Measurements from ENCODE around the gene APOA4. TPM values are rescaled to one million over a fixed set of nuclear protein-coding genes. Genes with fewer than 3 reads are reported as not detected.

The APOA4 gene
- polyA plus RNA-seq, 1 donor from 2014 or later: not detected

DNA sequence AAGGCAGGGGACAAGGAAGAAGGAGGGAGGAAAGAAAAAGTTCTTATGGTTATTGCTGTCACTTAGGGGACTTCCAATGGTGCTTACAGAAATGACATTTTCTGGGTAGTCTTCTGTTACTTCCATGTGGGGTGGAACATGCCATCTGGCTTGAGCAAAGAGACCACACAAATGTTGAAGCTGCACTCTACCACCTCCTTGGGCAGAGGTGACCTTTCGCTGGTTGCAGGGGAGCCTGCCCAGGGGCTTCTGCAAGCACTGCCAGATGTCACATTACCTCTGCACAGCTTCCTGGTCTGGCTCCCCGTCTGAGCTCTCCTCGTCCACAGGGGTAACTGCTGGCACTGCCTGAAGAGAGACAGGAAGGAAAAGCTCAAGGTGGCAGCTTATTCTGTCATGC lies 47.0 kb upstream of the APOA4 start:
- no peaks in the 10 kb centered on the region for H3K27me3 ChIP-seq (ENCODE audit: insufficient read depth, low read depth, low read length)
- no peak overlapping the region for H3K27ac ChIP-seq (ENCODE audit: low read length)
- no peaks in the 10 kb centered on the region for H3K9me3 ChIP-seq (ENCODE audit: low read length)
- H3K4me3 ChIP-seq (ENCODE audit: low read length): no peak overlapping the region
- no peak overlapping the region for H2AFZ ChIP-seq (ENCODE audit: low read depth, low read length)
- H3K4me2 ChIP-seq (ENCODE audit: low read length): no peak overlapping the region
- H3K9me2 ChIP-seq (ENCODE audit: insufficient read depth, low read length): no peaks in the 10 kb centered on the region
- H4K20me1 ChIP-seq (ENCODE audit: insufficient read depth): no peaks in the 10 kb centered on the region
- H3F3A ChIP-seq (ENCODE audit: insufficient read depth, low read length, poor library complexity, severe bottlenecking): no peaks in the 10 kb centered on the region
- H3K79me2 ChIP-seq (replicated peaks; ENCODE audit: insufficient read depth, low read length): no peaks in the 10 kb centered on the region
- peaks cover 18% of the 10 kb centered on the region for H3K36me3 ChIP-seq (ENCODE audit: insufficient read depth, low read length)
- no peak overlapping the region for H3K9ac ChIP-seq (ENCODE audit: low read length)
- TF ChIP-seq RAD21 (conservative IDR thresholded peaks at IDR 0.05) (no peak), TAF1 (IDR thresholded peaks at IDR 0.05; ENCODE audit: low read depth) (no peak), MXI1 (conservative IDR thresholded peaks at IDR 0.05; ENCODE audit: poor library complexity, severe bottlenecking) (no peak), REST (IDR thresholded peaks at IDR 0.05; ENCODE audit: borderline replicate concordance) (no peak), POLR2AphosphoS5 (IDR thresholded peaks at IDR 0.05) (no peak), EZH2 (IDR thresholded peaks at IDR 0.05; ENCODE audit: borderline replicate concordance, insufficient read depth, low read length, poor library complexity, severe bottlenecking) (no peak), SMC3 (conservative IDR thresholded peaks at IDR 0.05; ENCODE audit: poor library complexity) (no peak), EP300 (conservative IDR thresholded peaks at IDR 0.05; ENCODE audit: poor library complexity, severe bottlenecking) (no peak), CTCF (IDR thresholded peaks at IDR 0.05; ENCODE audit: poor library complexity, severe bottlenecking) (no peak)

GRCh38 chr11:116869610-116870009 lies 46.5 kb upstream of the APOA4 start:
- no peaks in the 10 kb centered on the region for H3K27me3 ChIP-seq (ENCODE audit: insufficient read depth, low read depth, low read length)
- H3F3A ChIP-seq (ENCODE audit: insufficient read depth, low read length, poor library complexity, severe bottlenecking): no peaks in the 10 kb centered on the region
- no peak for TF ChIP-seq EP300 (conservative IDR thresholded peaks at IDR 0.05; ENCODE audit: poor library complexity, severe bottlenecking)
- no peak for TF ChIP-seq SMC3 (conservative IDR thresholded peaks at IDR 0.05; ENCODE audit: poor library complexity)
- H3K4me3 ChIP-seq (ENCODE audit: low read length): no peak overlapping the region
- no peak overlapping the region for H3K9ac ChIP-seq (ENCODE audit: low read length)
- H2AFZ ChIP-seq (ENCODE audit: low read depth, low read length): no peak overlapping the region
- no peak overlapping the region for H3K27ac ChIP-seq (ENCODE audit: low read length)
- no peaks in the 10 kb centered on the region for H4K20me1 ChIP-seq (ENCODE audit: insufficient read depth)
- no peaks in the 10 kb centered on the region for H3K9me2 ChIP-seq (ENCODE audit: insufficient read depth, low read length)
- H3K9me3 ChIP-seq (ENCODE audit: low read length): no peaks in the 10 kb centered on the region
- H3K79me2 ChIP-seq (replicated peaks; ENCODE audit: insufficient read depth, low read length): no peaks in the 10 kb centered on the region
- H3K4me2 ChIP-seq (ENCODE audit: low read length): no peak overlapping the region
- H3K36me3 ChIP-seq (ENCODE audit: insufficient read depth, low read length): peaks cover 18% of the 10 kb centered on the region

GRCh38 chr11:116868066-116868465 lies 45.0 kb upstream of the APOA4 start:
- H3K9ac ChIP-seq (ENCODE audit: low read length): no peak overlapping the region
- peaks cover 12% of the 10 kb centered on the region for H3K36me3 ChIP-seq (ENCODE audit: insufficient read depth, low read length)
- no peak overlapping the region for H2AFZ ChIP-seq (ENCODE audit: low read depth, low read length)
- no peak overlapping the region for H3K27ac ChIP-seq (ENCODE audit: low read length)
- no peak overlapping the region for H3K4me3 ChIP-seq (ENCODE audit: low read length)
- no peaks in the 10 kb centered on the region for H3K79me2 ChIP-seq (replicated peaks; ENCODE audit: insufficient read depth, low read length)
- TF ChIP-seq EP300 (conservative IDR thresholded peaks at IDR 0.05; ENCODE audit: poor library complexity, severe bottlenecking) (no peak), RAD21 (conservative IDR thresholded peaks at IDR 0.05) (no peak), SMC3 (conservative IDR thresholded peaks at IDR 0.05; ENCODE audit: poor library complexity) (no peak), POLR2AphosphoS5 (IDR thresholded peaks at IDR 0.05) (no peak), TAF1 (IDR thresholded peaks at IDR 0.05; ENCODE audit: low read depth) (no peak), EZH2 (IDR thresholded peaks at IDR 0.05; ENCODE audit: borderline replicate concordance, insufficient read depth, low read length, poor library complexity, severe bottlenecking) (no peak), MXI1 (conservative IDR thresholded peaks at IDR 0.05; ENCODE audit: poor library complexity, severe bottlenecking) (no peak), CTCF (IDR thresholded peaks at IDR 0.05; ENCODE audit: poor library complexity, severe bottlenecking) (no peak), REST (IDR thresholded peaks at IDR 0.05; ENCODE audit: borderline replicate concordance) (no peak)
- no peak overlapping the region for H3K4me2 ChIP-seq (ENCODE audit: low read length)
- H3F3A ChIP-seq (ENCODE audit: insufficient read depth, low read length, poor library complexity, severe bottlenecking): no peaks in the 10 kb centered on the region
- no peaks in the 10 kb centered on the region for H3K9me2 ChIP-seq (ENCODE audit: insufficient read depth, low read length)
- H3K9me3 ChIP-seq (ENCODE audit: low read length): no peaks in the 10 kb centered on the region
- no peaks in the 10 kb centered on the region for H4K20me1 ChIP-seq (ENCODE audit: insufficient read depth)
- H3K27me3 ChIP-seq (ENCODE audit: insufficient read depth, low read depth, low read length): no peaks in the 10 kb centered on the region
